ENCODE data around the gene CAPN14. TPM values are rescaled to one million over a fixed set of nuclear protein-coding genes. Genes with fewer than 3 reads are reported as not detected.

Gene CAPN14
- total RNA-seq, 1 experiment from 2014 or later = not detected

DNA sequence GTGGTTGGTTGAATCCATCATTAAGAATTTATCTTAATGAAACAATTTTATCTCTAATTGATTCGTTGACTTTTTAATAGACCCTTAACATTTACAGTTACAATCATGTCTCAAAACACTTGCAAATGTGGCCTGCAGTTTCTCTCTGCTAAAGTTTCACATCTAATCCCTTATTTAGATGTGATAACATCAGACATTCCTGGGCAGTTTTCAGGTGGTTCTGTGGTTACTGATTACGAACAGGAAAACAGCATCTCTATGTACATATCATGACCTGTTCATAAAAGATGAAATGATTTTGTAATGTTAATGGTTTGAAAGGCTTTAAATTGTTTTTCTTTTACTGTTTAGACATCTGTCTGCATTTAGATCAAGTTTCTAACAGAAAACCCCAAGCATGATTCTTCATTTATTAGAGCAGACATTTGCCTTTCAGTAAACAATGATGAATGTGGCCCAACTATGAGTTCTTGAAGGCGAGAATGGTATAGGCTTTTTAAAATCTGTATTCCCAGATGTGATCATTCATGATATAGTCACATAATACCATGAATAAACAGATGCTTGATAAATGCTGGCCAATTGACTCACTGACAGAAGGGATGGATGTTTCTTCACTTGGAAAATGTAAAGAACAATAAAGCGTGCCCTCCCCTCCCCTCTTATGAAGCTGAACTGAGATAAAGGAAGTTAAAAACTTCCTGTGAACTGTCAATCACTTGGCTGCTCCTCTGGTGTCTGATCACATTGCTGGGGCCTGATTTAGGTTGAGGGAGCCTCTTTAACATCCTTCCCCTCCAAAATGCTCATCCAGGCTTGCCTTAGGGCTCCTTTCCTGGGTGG is 3.5 kb downstream of the CAPN14 start:
- Histone ChIP-seq H3K36me3 (no peaks in the 10 kb centered on the region), H3K27me3 (no peaks in the 10 kb centered on the region), H3K4me3 (no peak overlapping the region), H3K9me3 (no peaks in the 10 kb centered on the region)
- no peak for DNase-seq

DNA sequence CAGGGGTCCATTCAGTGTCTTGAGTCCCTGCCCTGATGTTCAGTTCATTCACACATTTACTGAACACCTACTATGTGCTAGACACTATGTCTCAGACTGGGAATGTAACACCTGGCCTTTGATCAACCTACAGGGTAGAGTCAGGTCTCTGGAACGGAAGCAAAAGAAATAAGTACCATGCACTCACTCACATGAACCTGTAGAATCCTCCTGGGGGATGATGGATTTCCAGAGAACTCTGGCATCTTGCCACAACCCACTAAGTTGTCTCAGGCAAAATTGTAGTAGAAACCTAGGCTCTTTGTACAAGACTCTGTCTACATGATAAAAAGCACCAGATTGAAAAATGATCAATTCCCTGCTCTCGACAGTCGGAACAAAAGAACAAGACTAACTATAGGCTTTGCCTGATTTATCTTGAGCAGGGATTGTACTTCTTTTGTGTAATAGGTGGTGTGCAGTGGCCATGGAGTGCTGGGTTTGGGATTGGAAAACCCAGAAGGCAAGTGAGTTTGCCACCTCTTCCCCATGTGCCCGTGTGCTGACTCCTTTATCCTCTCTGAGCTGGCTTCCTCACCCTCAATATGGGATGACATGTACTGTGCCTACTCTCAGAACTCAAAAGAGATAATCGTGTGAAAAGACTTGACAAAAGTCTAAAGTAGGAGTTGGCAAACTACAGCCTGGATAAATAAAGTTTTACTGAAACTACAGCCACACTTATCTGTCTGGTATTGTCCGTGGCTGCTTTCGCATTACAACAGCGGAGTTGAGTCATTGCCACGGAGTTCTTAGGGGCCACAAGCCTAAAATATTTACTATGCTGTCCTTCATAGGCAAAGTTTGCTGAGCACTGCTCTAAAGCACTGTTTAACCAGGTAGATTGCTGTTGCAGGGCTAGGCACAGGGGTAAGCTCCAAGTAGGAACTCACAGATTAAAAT is 4.4 kb downstream of the CAPN14 start:
- no peaks in the 10 kb centered on the region for H3K36me3 ChIP-seq
- no peak overlapping the region for H3K4me3 ChIP-seq
- H3K9me3 ChIP-seq = no peaks in the 10 kb centered on the region
- no peaks in the 10 kb centered on the region for H3K27me3 ChIP-seq
- no peak for DNase-seq

DNA sequence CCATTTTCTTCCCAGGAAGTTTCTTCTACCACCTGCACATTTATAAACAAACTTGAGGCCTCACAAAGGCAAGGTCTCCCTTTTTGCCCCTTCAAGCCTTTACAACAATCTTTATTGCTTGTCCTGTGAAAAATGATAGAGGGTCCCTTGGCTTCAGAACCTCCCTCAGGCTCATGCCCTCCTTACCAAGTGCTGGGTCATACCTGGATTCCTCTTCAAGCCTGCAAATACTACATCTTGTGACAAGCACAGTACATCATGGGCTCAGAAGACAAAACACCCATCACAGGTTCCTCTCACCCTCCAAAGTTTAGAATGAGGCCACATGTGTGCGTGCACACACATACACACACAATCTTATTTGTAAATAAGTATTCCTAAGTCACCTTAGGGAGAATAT is 9.1 kb downstream of the CAPN14 start:
- no peaks in the 10 kb centered on the region for H3K27me3 ChIP-seq
- no peaks in the 10 kb centered on the region for H3K36me3 ChIP-seq
- no peak overlapping the region for H3K4me3 ChIP-seq
- no peak for DNase-seq
- no peaks in the 10 kb centered on the region for H3K9me3 ChIP-seq

DNA sequence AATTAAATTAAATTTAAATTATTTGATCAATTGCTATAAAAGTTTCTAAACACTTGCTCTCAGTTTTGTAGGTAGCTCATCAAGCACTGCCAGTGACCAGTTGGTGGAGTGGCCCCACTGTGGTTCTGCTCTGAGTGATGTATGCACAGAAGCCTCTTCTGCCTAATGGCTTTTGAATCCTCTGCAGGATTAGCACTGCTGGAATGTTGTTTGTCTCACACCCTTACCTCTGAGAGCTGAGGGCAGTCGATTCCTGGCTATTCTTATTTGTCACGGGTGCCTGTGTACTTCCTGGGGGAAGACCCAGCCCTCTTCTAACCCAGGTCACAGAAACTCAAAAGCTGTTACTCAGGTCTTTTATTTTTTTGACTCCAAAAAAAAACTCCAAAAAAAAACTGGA is 9.5 kb downstream of the CAPN14 start:
- no peak overlapping the region for H3K4me3 ChIP-seq
- H3K9me3 ChIP-seq = no peaks in the 10 kb centered on the region
- H3K36me3 ChIP-seq = no peaks in the 10 kb centered on the region
- no peaks in the 10 kb centered on the region for H3K27me3 ChIP-seq
- DNase-seq = no peak

DNA sequence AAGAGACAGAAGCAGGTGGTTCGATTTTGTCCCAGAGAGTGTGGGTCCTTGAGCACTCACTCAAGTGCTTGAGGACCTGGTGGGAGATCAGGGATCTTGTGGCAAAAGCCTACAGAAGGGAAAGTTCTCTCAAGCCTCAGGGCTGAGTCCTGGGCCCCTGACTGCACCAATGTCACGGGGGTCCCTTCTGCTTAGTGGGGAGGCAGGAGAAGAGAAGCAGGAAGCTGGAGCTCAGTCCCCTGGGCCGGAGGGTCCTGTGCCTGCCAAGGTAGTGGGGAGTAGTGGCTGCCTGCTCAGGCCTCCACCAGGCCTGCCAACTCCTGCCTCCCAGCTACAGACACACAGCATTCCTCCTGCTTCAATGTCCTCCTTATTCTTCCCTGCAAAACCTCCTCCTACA is 11.7 kb downstream of the CAPN14 start:
- no peak for DNase-seq
- H3K4me3 ChIP-seq = no peak overlapping the region
- H3K27me3 ChIP-seq = no peaks in the 10 kb centered on the region
- H3K36me3 ChIP-seq = no peaks in the 10 kb centered on the region
- no peaks in the 10 kb centered on the region for H3K9me3 ChIP-seq

DNA sequence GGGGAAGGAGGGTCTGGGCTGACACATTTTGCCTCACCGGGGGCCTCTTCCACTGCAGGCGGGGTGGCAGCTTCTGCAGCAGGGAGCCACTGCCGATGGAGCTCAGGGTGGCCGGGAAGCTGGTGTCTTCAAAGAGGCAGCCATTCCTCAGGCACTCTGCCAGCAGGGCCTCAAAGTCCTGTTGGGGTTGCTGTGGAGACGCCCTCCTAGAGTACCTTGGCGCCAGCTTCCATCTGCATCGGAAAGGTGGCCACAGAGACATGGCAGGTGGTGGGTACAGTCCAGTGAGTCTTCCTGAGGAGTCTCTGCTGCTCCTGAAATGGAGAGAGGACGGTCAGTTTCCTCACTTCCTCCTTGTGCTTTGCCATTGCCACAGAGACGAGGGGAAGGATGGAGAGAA is 12.1 kb downstream of the CAPN14 start:
- DNase-seq = no peak
- H3K4me3 ChIP-seq = no peak overlapping the region
- H3K9me3 ChIP-seq = no peaks in the 10 kb centered on the region

DNA sequence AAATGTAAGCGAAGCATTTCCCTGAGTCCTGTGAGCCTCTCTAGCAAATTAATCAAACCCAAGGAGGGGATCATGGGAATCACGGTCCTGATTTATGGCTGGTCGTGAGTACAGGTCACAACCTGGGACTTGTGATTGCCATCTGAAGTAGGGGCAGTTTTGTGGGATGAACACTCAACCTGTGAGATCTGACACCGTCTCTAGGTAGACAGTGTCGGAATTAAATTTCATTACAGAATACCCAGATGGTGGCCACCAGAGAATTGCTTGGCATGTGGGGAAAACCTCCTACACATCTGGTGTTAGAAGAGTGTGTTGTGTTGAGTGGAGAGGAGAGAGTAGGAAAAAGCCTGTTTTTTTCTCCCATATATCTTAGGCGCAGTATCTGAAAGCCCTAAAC is 12.5 kb downstream of the CAPN14 start:
- Histone ChIP-seq H3K36me3 (no peaks in the 10 kb centered on the region), H3K27me3 (no peaks in the 10 kb centered on the region), H3K4me3 (no peak overlapping the region), H3K9me3 (no peaks in the 10 kb centered on the region)
- DNase-seq = no peak

More for the DNA sequence above, 12.1 kb downstream of the CAPN14 start:
- no peaks in the 10 kb centered on the region for H3K27me3 ChIP-seq
- H3K36me3 ChIP-seq = no peaks in the 10 kb centered on the region

DNA sequence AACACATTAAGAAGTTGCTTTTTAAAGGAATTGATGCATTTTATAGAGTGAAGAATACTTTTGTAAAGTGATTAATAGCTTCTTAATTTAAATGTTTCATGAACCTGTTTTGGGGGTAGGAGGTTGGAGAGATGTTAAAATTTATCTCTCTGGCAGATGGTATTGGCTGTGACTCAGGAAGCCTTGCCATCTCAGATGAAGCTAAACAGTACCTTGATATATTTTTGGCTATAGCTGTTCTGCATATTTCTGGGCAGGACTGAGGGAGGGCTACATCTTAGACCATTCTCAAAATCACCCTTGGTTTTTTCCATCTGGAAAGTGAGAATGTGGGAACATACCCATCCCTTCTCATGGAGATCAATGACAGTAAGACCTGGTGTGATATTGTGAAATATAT is 13.4 kb downstream of the CAPN14 start:
- no peak overlapping the region for H3K4me3 ChIP-seq
- H3K9me3 ChIP-seq = no peaks in the 10 kb centered on the region
- H3K27me3 ChIP-seq = no peaks in the 10 kb centered on the region
- no peak for DNase-seq
- no peaks in the 10 kb centered on the region for H3K36me3 ChIP-seq

DNA sequence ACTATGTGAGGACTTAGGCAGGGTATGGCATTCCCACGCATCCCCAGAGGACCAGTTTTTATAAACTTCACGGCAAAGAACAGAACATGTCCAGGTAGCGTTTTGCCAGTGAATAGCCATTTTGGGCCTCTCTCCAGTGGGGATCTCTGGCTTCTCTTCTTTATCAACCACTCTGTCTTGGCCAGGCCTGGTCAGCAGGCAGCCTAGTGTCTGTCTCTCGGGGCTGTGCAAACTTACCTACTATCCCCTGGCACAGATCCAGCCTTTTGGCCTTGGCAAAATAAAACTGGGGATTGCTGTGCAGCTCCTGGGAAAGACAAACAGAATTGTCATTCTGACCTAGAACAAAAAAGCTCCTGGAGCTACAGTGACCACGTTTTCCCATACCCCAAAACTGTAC is 14.5 kb downstream of the CAPN14 start:
- no peak overlapping the region for H3K4me3 ChIP-seq
- no peaks in the 10 kb centered on the region for H3K36me3 ChIP-seq
- no peaks in the 10 kb centered on the region for H3K9me3 ChIP-seq
- no peaks in the 10 kb centered on the region for H3K27me3 ChIP-seq
- DNase-seq = no peak

DNA sequence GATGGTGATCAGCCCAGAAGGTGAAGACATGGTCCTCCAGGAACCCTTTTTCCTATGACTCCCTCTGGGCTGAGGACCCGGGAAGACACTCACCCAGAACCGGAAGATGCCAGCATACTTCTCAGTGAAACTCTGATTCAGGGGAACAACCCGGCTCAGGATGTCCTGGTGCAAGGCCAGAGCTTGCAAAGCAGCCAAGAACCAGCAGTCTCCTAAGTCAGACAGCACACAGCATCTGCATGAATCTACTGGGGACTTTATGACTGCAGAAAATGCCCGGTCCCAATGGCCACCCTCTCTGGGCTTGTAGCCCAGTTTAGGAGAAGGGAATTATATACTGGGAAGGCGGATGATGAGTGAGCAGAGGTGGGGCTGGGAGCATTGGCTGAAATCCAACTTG is 15.3 kb downstream of the CAPN14 start:
- Histone ChIP-seq H3K9me3 (no peaks in the 10 kb centered on the region), H3K36me3 (no peaks in the 10 kb centered on the region), H3K27me3 (no peaks in the 10 kb centered on the region), H3K4me3 (no peak overlapping the region)
- peak; percentile 30 for DNase-seq

DNA sequence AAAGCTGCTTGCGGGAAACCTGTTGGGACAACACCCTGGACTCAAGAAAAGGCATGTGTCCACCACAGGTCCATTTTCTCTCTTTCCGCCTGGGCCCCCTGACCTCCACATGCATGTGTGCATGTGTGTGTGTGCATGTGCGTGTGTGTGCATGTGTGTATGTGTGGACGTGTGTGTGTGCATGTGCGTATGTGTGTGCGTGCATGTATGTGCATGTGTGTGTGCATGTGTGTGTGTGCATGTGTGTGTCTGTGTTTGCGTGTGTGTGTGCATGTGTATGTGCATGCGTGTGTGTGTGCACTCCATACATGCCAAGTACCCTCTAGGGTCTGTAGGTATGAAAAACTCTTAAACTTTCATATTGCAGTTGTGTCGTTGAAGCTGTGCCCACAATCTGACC is 16.3 kb downstream of the CAPN14 start:
- DNase-seq = no peak
- H3K27me3 ChIP-seq = no peaks in the 10 kb centered on the region
- H3K4me3 ChIP-seq = no peak overlapping the region
- no peaks in the 10 kb centered on the region for H3K9me3 ChIP-seq
- H3K36me3 ChIP-seq = no peaks in the 10 kb centered on the region

DNA sequence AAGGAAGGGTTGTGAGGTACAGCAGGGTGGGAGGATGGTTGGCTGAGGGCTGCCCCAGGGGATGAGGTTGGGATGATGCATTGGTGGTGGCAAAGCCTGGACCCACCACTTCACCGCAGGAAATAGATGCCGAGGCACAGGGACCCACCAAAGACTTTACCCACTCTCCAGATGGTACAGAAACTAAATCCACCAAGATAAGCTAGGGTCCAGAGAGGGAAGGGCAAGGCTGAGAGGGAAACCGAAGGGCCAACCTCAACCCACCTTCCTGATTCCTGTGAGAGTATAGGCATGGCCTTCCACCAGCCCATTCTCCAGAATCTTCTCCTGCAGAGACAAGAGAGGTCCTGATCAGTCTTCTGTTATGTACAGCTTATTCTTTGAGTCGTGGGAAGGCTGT is 18.1 kb downstream of the CAPN14 start:
- H3K27me3 ChIP-seq = no peaks in the 10 kb centered on the region
- no peaks in the 10 kb centered on the region for H3K36me3 ChIP-seq
- H3K4me3 ChIP-seq = no peak overlapping the region
- H3K9me3 ChIP-seq = no peaks in the 10 kb centered on the region
- DNase-seq = no peak

DNA sequence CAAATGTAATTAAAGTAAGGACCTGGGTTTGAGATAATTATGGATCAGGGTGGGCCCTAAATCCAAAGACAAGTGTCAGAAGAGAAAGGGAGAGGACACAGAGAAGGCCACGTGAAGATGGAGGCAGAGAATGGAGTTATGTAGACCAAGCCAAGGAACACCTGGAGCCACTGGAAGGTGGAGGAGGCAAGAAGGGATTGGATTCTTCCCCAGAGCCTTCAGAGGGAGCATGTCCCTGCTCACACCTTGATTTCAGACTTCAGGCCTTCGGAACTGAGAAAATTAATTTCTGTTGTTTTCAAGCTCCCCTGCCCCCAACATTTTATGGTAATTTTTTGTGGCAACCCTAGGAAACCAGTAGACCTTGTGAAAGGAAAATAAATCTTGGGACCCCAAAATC is 19.6 kb downstream of the CAPN14 start:
- no peaks in the 10 kb centered on the region for H3K36me3 ChIP-seq
- H3K27me3 ChIP-seq = no peaks in the 10 kb centered on the region
- DNase-seq = no peak
- H3K9me3 ChIP-seq = no peaks in the 10 kb centered on the region
- no peak overlapping the region for H3K4me3 ChIP-seq

DNA sequence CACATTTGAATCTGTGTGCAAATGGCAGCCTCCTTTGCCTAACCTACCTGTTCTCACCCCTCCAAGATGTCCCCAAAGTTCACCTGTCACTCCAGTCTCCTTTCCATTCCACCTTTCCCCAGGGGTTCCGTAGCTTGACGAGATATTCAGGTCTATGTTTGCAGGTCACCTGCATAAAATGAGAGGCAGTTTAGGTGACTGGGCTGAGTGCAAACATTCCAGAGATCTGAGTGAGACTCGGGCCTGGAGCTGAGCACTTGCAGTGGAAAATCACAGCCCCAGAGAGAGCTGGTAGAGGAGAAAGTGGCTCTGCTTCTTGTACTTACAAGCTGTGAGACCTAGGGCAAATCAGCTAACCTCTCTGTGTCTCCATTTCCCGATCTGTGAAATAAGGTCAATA is 20.1 kb downstream of the CAPN14 start:
- Histone ChIP-seq H3K36me3 (no peaks in the 10 kb centered on the region), H3K27me3 (no peaks in the 10 kb centered on the region), H3K4me3 (no peak overlapping the region), H3K9me3 (no peaks in the 10 kb centered on the region)
- DNase-seq = no peak

DNA sequence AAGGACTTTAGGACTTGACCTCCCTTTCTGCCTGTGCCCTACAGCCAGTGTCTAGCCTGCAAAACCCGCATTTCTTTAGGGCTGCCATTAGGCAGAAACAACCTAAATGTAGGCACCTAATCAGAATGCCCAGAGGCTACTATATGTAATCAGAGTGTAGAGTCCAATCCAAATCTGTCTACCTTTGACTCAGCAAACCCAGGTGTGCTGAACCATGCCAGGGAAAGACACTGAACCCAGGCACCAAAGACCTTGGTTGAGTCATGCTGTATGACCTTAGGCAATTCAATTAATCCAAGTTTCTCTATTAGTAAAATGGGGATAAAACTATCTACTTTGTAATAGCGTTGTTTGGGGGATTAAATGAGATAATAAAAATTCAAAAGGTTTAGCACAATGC is 20.7 kb downstream of the CAPN14 start:
- no peaks in the 10 kb centered on the region for H3K36me3 ChIP-seq
- DNase-seq = no peak
- no peaks in the 10 kb centered on the region for H3K27me3 ChIP-seq
- H3K4me3 ChIP-seq = no peak overlapping the region
- no peaks in the 10 kb centered on the region for H3K9me3 ChIP-seq

DNA sequence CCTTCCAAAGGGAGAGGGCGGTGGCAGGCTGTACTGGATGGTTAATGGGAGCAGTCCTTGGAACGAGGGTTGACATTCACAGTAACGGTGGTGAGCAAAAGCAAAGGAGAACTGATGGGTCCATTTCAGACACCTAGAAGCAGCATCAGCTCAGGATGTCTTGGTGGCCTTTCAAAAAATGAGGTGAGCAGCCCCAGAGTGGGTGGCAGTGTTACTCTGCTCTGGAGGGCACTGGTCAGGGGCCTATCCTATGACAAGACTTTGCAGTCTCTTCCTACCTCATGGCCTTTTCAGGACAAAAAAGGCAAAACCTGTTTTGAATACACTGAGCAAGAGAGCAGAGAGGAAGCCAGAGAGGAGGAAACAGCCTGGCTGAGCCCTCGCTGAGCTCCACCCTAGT is 23.5 kb downstream of the CAPN14 start:
- Histone ChIP-seq H3K27me3 (no peaks in the 10 kb centered on the region), H3K36me3 (no peaks in the 10 kb centered on the region), H3K4me3 (no peak overlapping the region), H3K9me3 (no peaks in the 10 kb centered on the region)
- no peak for DNase-seq

DNA sequence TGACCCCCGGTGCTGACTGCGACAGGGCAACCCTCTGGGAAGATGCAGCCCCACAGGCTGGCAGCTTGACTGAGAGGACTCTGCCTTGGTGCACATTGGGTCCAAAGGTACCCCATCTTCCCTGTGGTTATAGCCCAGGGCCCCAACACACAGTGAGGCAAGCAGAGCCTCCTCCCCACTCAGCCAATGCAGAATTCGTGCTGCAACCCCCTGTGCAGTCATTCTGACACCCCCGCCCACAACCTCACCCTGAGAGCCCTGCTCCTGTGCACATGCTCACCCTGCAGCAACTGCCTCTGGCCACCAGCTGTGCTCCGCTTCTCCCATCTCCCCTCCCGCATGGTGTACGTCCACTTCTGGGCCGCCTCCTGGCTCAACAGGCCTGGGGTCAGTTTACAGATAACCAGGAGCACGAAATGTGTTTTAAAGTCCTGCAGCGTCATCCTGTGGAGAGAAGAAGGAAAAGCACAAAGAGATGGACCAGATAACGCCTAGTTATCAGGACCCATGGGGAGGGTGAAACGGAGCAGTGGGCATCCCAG is 24.4 kb downstream of the CAPN14 start:
- Histone ChIP-seq H3K9me3 (no peaks in the 10 kb centered on the region), H3K27me3 (no peaks in the 10 kb centered on the region), H3K36me3 (no peaks in the 10 kb centered on the region), H3K4me3 (no peak overlapping the region)
- DNase-seq = no peak
